A673 (cell line): Measurements from ENCODE around the gene CDK5RAP2. TPM values are rescaled to one million over a fixed set of nuclear protein-coding genes. Genes with fewer than 3 reads are reported as not detected.

ENCODE experiments used
- BruUV-seq: library from RNA; stranded (reverse); fragments of 400-500 nt; replicated peaks from 2 replicates; lab custom pipeline; 2021; lab: Mats Ljungman, UMichigan
- CTCF ChIA-PET: fragments of 300-600 bp; sonication (Branson Sonifier 250); formaldehyde crosslinking; loops from one replicate; lab custom pipeline; 2022; ENCODE audit warnings: antibody characterized with exemption; lab: Charles Lee
- POLR2A ChIA-PET: fragments of 300-600 bp; sonication (Branson Sonifier 250); formaldehyde crosslinking; loops from one replicate; lab custom pipeline; 2022; ENCODE audit warnings: antibody characterized with exemption; ENCODE audit not compliant: low non-redundant PET; lab: Charles Lee
- DNase-seq: peaks from one replicate; pipeline ENCODE4 v3.0.0-alpha.2; 2015; ENCODE audit warnings: low spot score
- H3K27ac ChIP-seq: fragments of 200-600 bp; sonication (generic); 2 replicates; pipeline ENCODE4 v1.5.1; 2016; ENCODE audit warnings: mixed run types, low read depth, mild to moderate bottlenecking, mixed read lengths, antibody characterized with exemption, low read length; ENCODE audit not compliant: poor library complexity, severe bottlenecking
- H3K27me3 ChIP-seq: fragments of 200-600 bp; sonication (generic); replicated peaks from 2 replicates; pipeline ENCODE4 v1.6.1; 2017; ENCODE audit warnings: mixed run types, low read depth, mild to moderate bottlenecking, mixed read lengths, antibody characterized with exemption, low read length; ENCODE audit not compliant: insufficient read depth, poor library complexity
- H3K36me3 ChIP-seq: fragments of 200-600 bp; sonication (generic); 2 replicates; pipeline ENCODE4 v1.6.1; 2016; ENCODE audit warnings: mixed run types, mild to moderate bottlenecking, mixed read lengths, antibody characterized with exemption, low read length; ENCODE audit not compliant: insufficient read depth, poor library complexity, severe bottlenecking
- H3K4me1 ChIP-seq: fragments of 200-600 bp; sonication (generic); 2 replicates; pipeline ENCODE4 v1.6.1; 2017; ENCODE audit warnings: mixed run types, mild to moderate bottlenecking, mixed read lengths, antibody characterized with exemption, low read length; ENCODE audit not compliant: insufficient read depth, poor library complexity, severe bottlenecking
- H3K4me3 ChIP-seq: fragments of 200-600 bp; sonication (generic); 2 replicates; pipeline ENCODE4 v1.5.1; 2016; ENCODE audit warnings: low read depth, mixed run types, mild to moderate bottlenecking, mixed read lengths, low read length; ENCODE audit not compliant: poor library complexity, severe bottlenecking
- H3K9me3 ChIP-seq: fragments of 200-600 bp; sonication (generic); 2 replicates; pipeline ENCODE4 v1.6.1; 2016; ENCODE audit warnings: mixed run types, low read depth, mild to moderate bottlenecking, mixed read lengths, antibody characterized with exemption, low read length; ENCODE audit not compliant: poor library complexity, severe bottlenecking
- CTCF ChIP-seq: fragments of 300-800, 200-600 bp; sonication (generic); conservative IDR thresholded peaks from 2 replicates; pipeline ENCODE4 v1.5.1; 2017; ENCODE audit warnings: low read depth, mild to moderate bottlenecking, antibody characterized with exemption, low read length, moderate library complexity, mixed read lengths
- EZH2 ChIP-seq: fragments of 200-600 bp; sonication (generic); IDR thresholded peaks from 2 replicates; pipeline ENCODE4 v1.6.1; 2017; ENCODE audit warnings: borderline replicate concordance, low read depth, mild to moderate bottlenecking, mixed read lengths, antibody characterized with exemption, low read length; ENCODE audit not compliant: poor library complexity, severe bottlenecking
- intact Hi-C: fragments of 100-400 bp; cut with micrococcal nuclease; formaldehyde crosslinking; loops from one replicate; pipeline ENCODE4 v1.10.0; 2022; ENCODE audit not compliant: unreplicated experiment
- total RNA-seq: library from RNA; stranded (reverse); gene quantifications from 2 replicates; pipeline ENCODE4 v1.2.3, GENCODE V29; 2021

The CDK5RAP2 gene
- total RNA-seq, 1 experiment from 2014 or later = 94.5 TPM

- intact Hi-C loops = no loop called here
- H3K9me3 ChIP-seq = no peaks in the 10 kb centered on the region
- H3K4me3 ChIP-seq = no peak overlapping the region
- TF ChIP-seq EZH2 = no peak
- no peak for TF ChIP-seq CTCF
- H3K36me3 ChIP-seq = no peaks in the 10 kb centered on the region
- ChIA-PET POLR2A (no interaction called here), CTCF (no interaction called here)
- no peaks in the 10 kb centered on the region for H3K27me3 ChIP-seq
- H3K27ac ChIP-seq = no peak overlapping the region
- H3K4me1 ChIP-seq = no peaks in the 10 kb centered on the region
- DNase-seq = no peak
- no TSS peak for BruUV-seq
Measured at GRCh38 chr9:120360510-120360909, 219.5 kb downstream of the CDK5RAP2 start.

GRCh38 chr9:120360046-120360445 is 219.9 kb downstream of the CDK5RAP2 start:
- Histone ChIP-seq H3K4me1 (no peaks in the 10 kb centered on the region), H3K9me3 (no peaks in the 10 kb centered on the region), H3K36me3 (no peaks in the 10 kb centered on the region), H3K27ac (no peak overlapping the region), H3K27me3 (no peaks in the 10 kb centered on the region), H3K4me3 (no peak overlapping the region)
- DNase-seq = no peak
- ChIA-PET CTCF (no interaction called here), POLR2A (no interaction called here)
- no TSS peak for BruUV-seq
- intact Hi-C loops = no loop called here
- TF ChIP-seq EZH2 = no peak
- no peak for TF ChIP-seq CTCF

GRCh38 chr9:120358877-120359276 is 221.1 kb downstream of the CDK5RAP2 start:
- no peaks in the 10 kb centered on the region for H3K36me3 ChIP-seq
- no peak for DNase-seq
- H3K4me1 ChIP-seq = no peaks in the 10 kb centered on the region
- no peak overlapping the region for H3K4me3 ChIP-seq
- TF ChIP-seq EZH2 (no peak), CTCF (no peak)
- no peak overlapping the region for H3K27ac ChIP-seq
- BruUV-seq = no TSS peak
- ChIA-PET POLR2A (no interaction called here), CTCF (no interaction called here)
- no peaks in the 10 kb centered on the region for H3K27me3 ChIP-seq
- intact Hi-C loops = no loop called here
- H3K9me3 ChIP-seq = no peaks in the 10 kb centered on the region
